ENCODE results near the gene PLPPR1.

PLPPR1 gene

GRCh38 chr9:101114317-101114716 lies 85.8 kb downstream of the PLPPR1 start:
- TF ChIP-seq EZH2phosphoT487 (IDR thresholded peaks at IDR 0.05; ENCODE audit: borderline replicate concordance) (no peak), CTCF (conservative IDR thresholded peaks at IDR 0.05; ENCODE audit: low read length) (no peak)
- H3K9me3 ChIP-seq (ENCODE audit: insufficient read depth, low read depth, low read length) = no peaks in the 10 kb centered on the region
- H3K4me2 ChIP-seq (ENCODE audit: low read depth, low read length, poor library complexity, severe bottlenecking) = no peak overlapping the region
- H3K4me3 ChIP-seq (ENCODE audit: low read length, poor library complexity, severe bottlenecking) = no peak overlapping the region
- H3K27me3 ChIP-seq (ENCODE audit: insufficient read depth, low read length, poor library complexity, severe bottlenecking) = no peaks in the 10 kb centered on the region
- no peak overlapping the region for H3K9ac ChIP-seq (ENCODE audit: low read depth, low read length, poor library complexity, severe bottlenecking)
- H4K20me1 ChIP-seq (ENCODE audit: insufficient read depth, low read length, poor library complexity, severe bottlenecking) = no peaks in the 10 kb centered on the region
- H3K79me2 ChIP-seq (ENCODE audit: insufficient read depth, low read length) = no peaks in the 10 kb centered on the region
- H3K9me2 ChIP-seq (replicated peaks; ENCODE audit: low read depth, low read length) = no peaks in the 10 kb centered on the region
- no peaks in the 10 kb centered on the region for H3K4me1 ChIP-seq (ENCODE audit: insufficient read depth, low read length, poor library complexity, severe bottlenecking)
- H2AFZ ChIP-seq (ENCODE audit: low read length) = no peak overlapping the region
- H3K36me3 ChIP-seq (ENCODE audit: insufficient read depth, low read length) = no peaks in the 10 kb centered on the region
- no peaks in the 10 kb centered on the region for H3F3A ChIP-seq (ENCODE audit: low read depth)

GRCh38 chr9:101115102-101115501 lies 86.6 kb downstream of the PLPPR1 start:
- TF ChIP-seq CTCF (conservative IDR thresholded peaks at IDR 0.05; ENCODE audit: low read length) = no peak
- TF ChIP-seq EZH2phosphoT487 (IDR thresholded peaks at IDR 0.05; ENCODE audit: borderline replicate concordance) = no peak
- H3K9me2 ChIP-seq (replicated peaks; ENCODE audit: low read depth, low read length) = no peaks in the 10 kb centered on the region
- H2AFZ ChIP-seq (ENCODE audit: low read length) = no peak overlapping the region

GRCh38 chr9:101117161-101117560 lies 88.6 kb downstream of the PLPPR1 start:
- no peak overlapping the region for H3K4me3 ChIP-seq (ENCODE audit: low read length, poor library complexity, severe bottlenecking)
- TF ChIP-seq EZH2phosphoT487 (IDR thresholded peaks at IDR 0.05; ENCODE audit: borderline replicate concordance) (no peak), CTCF (conservative IDR thresholded peaks at IDR 0.05; ENCODE audit: low read length) (no peak)
- no peaks in the 10 kb centered on the region for H3K79me2 ChIP-seq (ENCODE audit: insufficient read depth, low read length)
- no peaks in the 10 kb centered on the region for H3F3A ChIP-seq (ENCODE audit: low read depth)
- no peaks in the 10 kb centered on the region for H3K9me3 ChIP-seq (ENCODE audit: insufficient read depth, low read depth, low read length)
- H2AFZ ChIP-seq (ENCODE audit: low read length) = no peak overlapping the region
- no peaks in the 10 kb centered on the region for H3K9me2 ChIP-seq (replicated peaks; ENCODE audit: low read depth, low read length)
- no peaks in the 10 kb centered on the region for H3K36me3 ChIP-seq (ENCODE audit: insufficient read depth, low read length)
- H3K9ac ChIP-seq (ENCODE audit: low read depth, low read length, poor library complexity, severe bottlenecking) = no peak overlapping the region
- H3K4me2 ChIP-seq (ENCODE audit: low read depth, low read length, poor library complexity, severe bottlenecking) = no peak overlapping the region
- no peaks in the 10 kb centered on the region for H4K20me1 ChIP-seq (ENCODE audit: insufficient read depth, low read length, poor library complexity, severe bottlenecking)
- no peaks in the 10 kb centered on the region for H3K4me1 ChIP-seq (ENCODE audit: insufficient read depth, low read length, poor library complexity, severe bottlenecking)
- H3K27me3 ChIP-seq (ENCODE audit: insufficient read depth, low read length, poor library complexity, severe bottlenecking) = no peaks in the 10 kb centered on the region

More at GRCh38 chr9:101115102-101115501, 86.6 kb downstream of the PLPPR1 start:
- H3K4me2 ChIP-seq (ENCODE audit: low read depth, low read length, poor library complexity, severe bottlenecking) = no peak overlapping the region
- H3K9me3 ChIP-seq (ENCODE audit: insufficient read depth, low read depth, low read length) = no peaks in the 10 kb centered on the region
- H3K4me1 ChIP-seq (ENCODE audit: insufficient read depth, low read length, poor library complexity, severe bottlenecking) = no peaks in the 10 kb centered on the region
- no peak overlapping the region for H3K9ac ChIP-seq (ENCODE audit: low read depth, low read length, poor library complexity, severe bottlenecking)
- H3K27me3 ChIP-seq (ENCODE audit: insufficient read depth, low read length, poor library complexity, severe bottlenecking) = no peaks in the 10 kb centered on the region
- H3K4me3 ChIP-seq (ENCODE audit: low read length, poor library complexity, severe bottlenecking) = no peak overlapping the region
- no peaks in the 10 kb centered on the region for H4K20me1 ChIP-seq (ENCODE audit: insufficient read depth, low read length, poor library complexity, severe bottlenecking)
- H3K36me3 ChIP-seq (ENCODE audit: insufficient read depth, low read length) = no peaks in the 10 kb centered on the region
- H3K79me2 ChIP-seq (ENCODE audit: insufficient read depth, low read length) = no peaks in the 10 kb centered on the region
- no peaks in the 10 kb centered on the region for H3F3A ChIP-seq (ENCODE audit: low read depth)

Data from Loucy (cell line).